ENCODE results near the gene KCNMA1.

- TF ChIP-seq CTCF (conservative IDR thresholded peaks at IDR 0.05) (no peak), EZH2 (IDR thresholded peaks at IDR 0.05; ENCODE audit: low read depth) (no peak)
Measured at GRCh38 chr10:77279207-77279606, 358.4 kb downstream of the KCNMA1 start.

Data from PC-9 (cell line).